ENCODE measurements around the gene ZDHHC14.

DNA sequence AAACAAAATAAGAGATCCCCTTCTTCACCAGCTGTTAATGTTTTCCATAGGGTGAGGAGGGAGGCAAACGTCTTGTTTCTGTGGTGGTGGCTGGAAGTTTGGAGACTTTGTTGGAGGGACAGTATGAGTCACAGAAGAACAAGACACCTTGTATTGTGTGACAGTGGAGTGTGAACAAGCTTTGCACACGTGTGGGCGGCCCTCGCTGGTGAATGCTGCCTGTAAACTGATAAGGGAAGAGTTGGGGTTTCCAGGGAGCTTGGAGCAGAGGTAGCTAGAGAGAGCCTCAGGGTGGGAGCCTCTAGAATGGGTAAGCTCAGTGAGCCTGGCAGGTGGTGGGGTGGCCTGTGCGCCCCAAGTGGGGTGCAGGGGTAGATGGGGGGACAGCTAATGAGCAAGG is 78.3 kb downstream of the ZDHHC14 start:
- TF ChIP-seq, protein P1, sequence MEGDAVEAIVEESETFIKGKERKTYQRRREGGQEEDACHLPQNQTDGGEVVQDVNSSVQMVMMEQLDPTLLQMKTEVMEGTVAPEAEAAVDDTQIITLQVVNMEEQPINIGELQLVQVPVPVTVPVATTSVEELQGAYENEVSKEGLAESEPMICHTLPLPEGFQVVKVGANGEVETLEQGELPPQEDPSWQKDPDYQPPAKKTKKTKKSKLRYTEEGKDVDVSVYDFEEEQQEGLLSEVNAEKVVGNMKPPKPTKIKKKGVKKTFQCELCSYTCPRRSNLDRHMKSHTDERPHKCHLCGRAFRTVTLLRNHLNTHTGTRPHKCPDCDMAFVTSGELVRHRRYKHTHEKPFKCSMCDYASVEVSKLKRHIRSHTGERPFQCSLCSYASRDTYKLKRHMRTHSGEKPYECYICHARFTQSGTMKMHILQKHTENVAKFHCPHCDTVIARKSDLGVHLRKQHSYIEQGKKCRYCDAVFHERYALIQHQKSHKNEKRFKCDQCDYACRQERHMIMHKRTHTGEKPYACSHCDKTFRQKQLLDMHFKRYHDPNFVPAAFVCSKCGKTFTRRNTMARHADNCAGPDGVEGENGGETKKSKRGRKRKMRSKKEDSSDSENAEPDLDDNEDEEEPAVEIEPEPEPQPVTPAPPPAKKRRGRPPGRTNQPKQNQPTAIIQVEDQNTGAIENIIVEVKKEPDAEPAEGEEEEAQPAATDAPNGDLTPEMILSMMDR (IDR thresholded peaks at IDR 0.05; ENCODE audit: low read length) = no peak
- no peak for TF ChIP-seq EZH2 (optimal IDR thresholded peaks at IDR 0.05; ENCODE audit: low read depth, low read length)
- no peak for TF ChIP-seq EZH2phosphoT487 (IDR thresholded peaks at IDR 0.05; ENCODE audit: low read length)
